Activated CD4-positive, alpha-beta T cell treated with anti-CD3 and anti-CD28 coated beads for 36 hours (primary cell): ENCODE measurements around the gene RPL41. TPM values are rescaled to one million over a fixed set of nuclear protein-coding genes. Genes with fewer than 3 reads are reported as not detected.
"Not testable (repeated sequence)": the region's sequence is repeated elsewhere in the genome, so short reads cannot be mapped to it uniquely, and the experiment has no call there.

ENCODE experiments used
- ATAC-seq: fragments of 200-7000 bp; cut with Tn5 transposase; one replicate; pipeline ENCODE4 v1.10.0; 2021; ENCODE audit warnings: mild to moderate bottlenecking, moderate library complexity
- CTCF ChIA-PET: fragments of 350-600 bp; sonication (Branson Sonifier 250); formaldehyde crosslinking; loops from one replicate; lab custom pipeline; 2021; ENCODE audit warnings: antibody characterized with exemption; lab: Charles Lee
- POLR2A ChIA-PET: fragments of 350-600 bp; sonication (Branson Sonifier 250); formaldehyde crosslinking; loops from one replicate; lab custom pipeline; 2021; ENCODE audit warnings: antibody characterized with exemption, inconsistent platforms; lab: Charles Lee
- DNase-seq: peaks from one replicate; pipeline ENCODE4 v3.0.0-alpha.2; 2020
- H3K27ac Mint-ChIP-seq: one replicate; pipeline ENCODE4 v1.8.0; 2021; ENCODE audit warnings: mixed read lengths
- H3K27me3 Mint-ChIP-seq: one replicate; pipeline ENCODE4 v1.8.0; 2021; ENCODE audit warnings: mixed read lengths
- H3K36me3 Mint-ChIP-seq: one replicate; pipeline ENCODE4 v1.8.0; 2021; ENCODE audit warnings: low read depth, mixed read lengths
- H3K4me1 Mint-ChIP-seq: one replicate; pipeline ENCODE4 v1.8.0; 2021; ENCODE audit warnings: mixed read lengths
- H3K4me3 Mint-ChIP-seq: one replicate; pipeline ENCODE4 v1.8.0; 2021; ENCODE audit warnings: mild to moderate bottlenecking, moderate library complexity, mixed read lengths
- H3K9me3 Mint-ChIP-seq: one replicate; pipeline ENCODE4 v1.8.0; 2021; ENCODE audit warnings: low read depth, mixed read lengths
- intact Hi-C, 2 experiments: fragments of 100-400 bp; cut with DNase I in 1 of 2; cut with micrococcal nuclease in 1 of 2; formaldehyde crosslinking; loops; one replicate each; pipeline versions ENCODE4 v1.14.2 to v1.15.1; 2022 to 2024; cut with DNase I, micrococcal nuclease
- total RNA-seq, 2 experiments: library from RNA; stranded (reverse); gene quantifications; one replicate each; pipeline ENCODE4 v1.2.3, GENCODE V29; 2021

RPL41 gene
- total RNA-seq, 2 experiments from 2014 or later: 5,101 to 9,949 TPM

DNA sequence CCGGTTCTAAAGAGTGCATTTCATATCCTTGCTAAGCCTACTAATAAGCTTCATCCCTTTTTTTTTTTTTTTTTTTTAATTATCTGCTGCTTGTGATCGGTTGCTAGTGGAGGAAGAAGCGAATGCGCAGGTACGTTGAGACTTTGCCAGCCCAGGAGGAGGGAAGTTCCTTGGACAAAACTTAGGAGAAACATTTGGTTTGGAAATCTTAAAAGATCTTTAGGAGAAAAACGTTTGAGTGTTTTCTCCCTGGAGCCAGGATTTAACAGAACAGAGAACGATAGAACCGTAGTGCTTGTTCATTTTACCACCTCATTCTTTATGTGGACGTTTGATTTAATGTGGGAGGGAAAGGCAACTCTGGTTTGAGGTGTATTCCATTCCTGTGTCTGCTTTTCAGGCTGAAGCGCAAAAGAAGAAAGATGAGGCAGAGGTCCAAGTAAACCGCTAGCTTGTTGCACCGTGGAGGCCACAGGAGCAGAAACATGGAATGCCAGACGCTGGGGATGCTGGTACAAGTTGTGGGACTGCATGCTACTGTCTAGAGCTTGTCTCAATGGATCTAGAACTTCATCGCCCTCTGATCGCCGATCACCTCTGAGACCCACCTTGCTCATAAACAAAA is 761 bp downstream of the RPL41 start:
- intact Hi-C loops: loop anchor here (2.0 to 10.0 kb wide), 9 partner anchors 300 to 1832 kb away; partner anchors contain the start of genes NAB2 (in 2 of the 2), ATP5F1B (in 1 of the 2), CBX5 (in 1 of the 2) and DDIT3 (in 1 of the 2)
- CTCF ChIA-PET: interaction anchor here (0.9 to 6.1 kb wide), 9 partner anchors 10 to 347 kb away, joined by 5 to 71 read pairs (median 9); partner anchors contain the start of genes MYL6B, PA2G4, RAB5B and RNF41
- Mint-ChIP-seq H3K4me1 (peaks cover 24% of the 10 kb centered on the region), H3K36me3 (peaks cover 47% of the 10 kb centered on the region), H3K4me3 (peak overlapping the region; percentile 97), H3K27ac (peak overlapping the region; percentile 100)
- not testable (repeated sequence) for H3K27me3 Mint-ChIP-seq, ATAC-seq, DNase-seq, H3K9me3 Mint-ChIP-seq
- POLR2A ChIA-PET: interaction anchor here (0.7 to 4.7 kb wide), 13 partner anchors 9 to 300 kb away, joined by 3 to 76 read pairs (median 7); partner anchors contain the start of genes ESYT1, MYL6B, PA2G4 and RAB5B

GRCh38 chr12:56117778-56118687 is 1.6 kb downstream of the RPL41 start, which contains the start of gene ZC3H10:
Gene ZC3H10, plus strand, starts transcription at chr12:56118266. Its CDS starts 2,297 bp downstream, at chr12:56120563.
- Mint-ChIP-seq H3K9me3 (no peaks in the 10 kb centered on the region), H3K4me3 (peak within 1 kb of the TSS; percentile 97), H3K4me1 (peaks cover 24% of the 10 kb centered on the region), H3K36me3 (peaks cover 39% of the 10 kb centered on the region), H3K27ac (peak within 1 kb of the TSS; percentile 100), H3K27me3 (no peaks in the 10 kb centered on the region)
- ChIA-PET POLR2A (interaction anchor here (0.6 to 4.7 kb wide), 16 partner anchors 10 to 379 kb away, joined by 3 to 76 read pairs (median 9); partner anchors contain the start of genes ESYT1, MYL6, ORMDL2 and PA2G4), CTCF (interaction anchor here (0.5 to 6.1 kb wide), 31 partner anchors 8 to 1821 kb away, joined by 3 to 71 read pairs (median 5); partner anchors contain the start of genes ESYT1, MYL6, MYL6B and PA2G4)
- intact Hi-C loops: loop anchor here (1.0 to 10.0 kb wide), 26 partner anchors 8 to 1833 kb away; partner anchors contain the start of genes MYL6 (in 2 of the 2), NAB2 (in 2 of the 2), RPS26 (in 2 of the 2) and SARNP (in 2 of the 2)
- peak; percentile 77 for ATAC-seq
- peak; percentile 99 for DNase-seq

DNA sequence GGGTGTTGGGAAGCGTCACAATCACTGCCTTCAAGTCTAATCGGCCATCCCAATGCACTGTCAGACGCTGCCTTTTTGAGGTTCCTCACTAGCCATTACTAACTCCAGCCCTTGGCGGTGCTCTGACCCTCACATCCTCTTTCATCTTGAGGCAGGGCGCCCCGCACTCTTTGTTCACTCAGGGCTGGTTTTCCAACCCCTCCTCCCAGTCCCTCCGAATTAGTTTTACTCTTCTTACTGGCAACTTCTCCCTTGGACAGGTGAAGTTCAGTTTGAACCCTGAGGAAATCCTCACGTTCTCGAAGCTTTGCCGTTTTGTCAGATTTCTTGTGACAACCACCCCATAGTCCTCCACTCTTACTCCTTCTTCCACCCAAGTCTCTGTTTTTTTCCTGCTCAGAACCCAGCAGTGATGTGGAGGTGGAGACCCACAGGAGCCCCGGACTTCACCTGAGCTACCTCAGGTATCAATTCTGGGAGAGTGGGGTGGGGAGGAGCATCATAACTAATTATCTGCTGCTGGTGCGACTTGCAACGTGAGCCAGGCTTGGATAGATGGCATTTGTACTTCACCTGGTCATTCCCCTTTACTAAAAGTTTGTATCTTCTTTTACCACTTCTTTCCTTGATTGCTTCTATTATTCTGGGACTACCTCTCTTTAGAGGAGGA is 2.4 kb downstream of the RPL41 start:
- no peaks in the 10 kb centered on the region for H3K27me3 Mint-ChIP-seq
- intact Hi-C loops: loop anchor here (1.0 to 10.0 kb wide), 27 partner anchors 7 to 1834 kb away; partner anchors contain the start of genes MYL6 (in 2 of the 2), NAB2 (in 2 of the 2), NABP2 (in 2 of the 2) and RPS26 (in 2 of the 2)
- ChIA-PET CTCF (interaction anchor here (0.5 to 6.1 kb wide), 30 partner anchors 7 to 1822 kb away, joined by 3 to 71 read pairs (median 4); partner anchors contain the start of genes ESYT1, MYL6, MYL6B and PA2G4), POLR2A (interaction anchor here (0.6 to 4.7 kb wide), 16 partner anchors 9 to 380 kb away, joined by 3 to 76 read pairs (median 9); partner anchors contain the start of genes ESYT1, MYL6, ORMDL2 and PA2G4)
- peaks cover 24% of the 10 kb centered on the region for H3K4me1 Mint-ChIP-seq
- H3K9me3 Mint-ChIP-seq: no peaks in the 10 kb centered on the region
- no peak for DNase-seq
- peak overlapping the region; percentile 82 for H3K27ac Mint-ChIP-seq
- no peak for ATAC-seq
- peaks cover 31% of the 10 kb centered on the region for H3K36me3 Mint-ChIP-seq
- H3K4me3 Mint-ChIP-seq: peak overlapping the region; percentile 97

DNA sequence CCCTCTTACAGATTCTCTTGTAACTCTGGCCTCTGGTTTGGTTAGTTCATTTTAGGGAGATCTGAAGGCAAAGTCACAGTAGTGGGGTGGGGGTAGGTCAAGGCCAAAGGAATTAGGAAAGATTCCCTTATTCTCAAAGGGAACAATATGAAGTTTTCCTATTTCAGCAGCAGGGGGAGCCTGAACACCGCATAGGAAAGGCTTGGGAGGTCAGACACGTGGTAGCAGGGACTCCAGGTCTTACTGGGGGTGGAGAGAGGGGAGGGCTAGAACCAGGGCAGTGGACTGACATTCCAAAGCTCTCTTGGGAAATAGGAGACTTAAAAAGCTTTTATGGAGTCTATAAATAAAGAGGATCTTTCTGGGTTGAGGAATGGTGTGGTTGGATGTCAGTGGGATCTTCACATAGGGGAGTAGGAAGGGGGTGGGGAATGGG is 2.9 kb downstream of the RPL41 start:
- Mint-ChIP-seq H3K36me3 (peaks cover 28% of the 10 kb centered on the region), H3K4me1 (peaks cover 24% of the 10 kb centered on the region), H3K9me3 (no peaks in the 10 kb centered on the region), H3K27ac (peak overlapping the region; percentile 82), H3K4me3 (peak overlapping the region; percentile 97), H3K27me3 (no peaks in the 10 kb centered on the region)
- intact Hi-C loops: loop anchor here (1.0 to 10.0 kb wide), 15 partner anchors 39 to 1835 kb away; partner anchors contain the start of genes NAB2 (in 2 of the 2), ANKRD52 (in 1 of the 2), ATP5F1B (in 1 of the 2) and CBX5 (in 1 of the 2)
- DNase-seq: peak; percentile 73
- POLR2A ChIA-PET: interaction anchor here (1.7 to 4.0 kb wide), 3 partner anchors 9 to 146 kb away, joined by 9 to 48 read pairs (median 14); partner anchors contain the start of genes ESYT1, MYL6 and RAB5B
- ATAC-seq: no peak
- CTCF ChIA-PET: interaction anchor here (0.5 to 6.1 kb wide), 31 partner anchors 9 to 518 kb away, joined by 3 to 71 read pairs (median 4); partner anchors contain the start of genes ESYT1, MYL6, MYL6B and PA2G4

DNA sequence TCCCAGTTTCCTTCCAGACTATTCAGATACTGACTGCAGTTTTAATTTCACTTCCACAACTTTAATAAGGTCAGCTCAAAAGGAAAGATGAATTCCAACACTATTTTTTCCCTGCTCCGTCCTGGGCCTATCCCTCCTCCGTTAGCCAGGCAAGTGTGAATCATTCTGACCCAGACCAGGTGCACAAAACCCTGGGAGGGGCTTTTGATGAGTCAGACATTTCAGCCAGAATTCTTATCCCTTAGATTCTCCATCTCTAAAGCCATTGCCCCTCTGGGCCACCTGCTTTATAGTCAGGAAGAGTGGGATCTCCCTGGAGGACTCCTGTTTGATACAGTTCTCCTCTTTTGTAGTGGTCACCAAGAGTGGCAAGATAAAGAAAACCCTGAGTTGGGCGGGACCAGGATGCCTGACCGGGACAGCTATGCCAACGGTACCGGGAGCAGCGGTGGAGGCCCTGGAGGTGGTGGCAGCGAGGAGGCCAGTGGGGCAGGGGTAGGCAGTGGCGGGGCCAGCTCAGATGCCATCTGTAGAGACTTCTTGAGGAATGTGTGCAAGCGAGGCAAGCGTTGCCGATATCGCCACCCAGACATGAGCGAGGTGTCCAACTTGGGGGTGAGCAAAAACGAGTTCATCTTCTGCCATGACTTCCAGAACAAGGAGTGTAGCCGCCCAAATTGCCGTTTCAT is 3.9 kb downstream of the RPL41 start:
- H3K36me3 Mint-ChIP-seq: peaks cover 28% of the 10 kb centered on the region
- H3K9me3 Mint-ChIP-seq: no peaks in the 10 kb centered on the region
- H3K4me3 Mint-ChIP-seq: no peak overlapping the region
- POLR2A ChIA-PET: no interaction called here
- intact Hi-C loops: no loop called here
- DNase-seq: no peak
- ATAC-seq: no peak
- H3K27me3 Mint-ChIP-seq: no peaks in the 10 kb centered on the region
- peak overlapping the region; percentile 58 for H3K27ac Mint-ChIP-seq
- peaks cover 26% of the 10 kb centered on the region for H3K4me1 Mint-ChIP-seq
- CTCF ChIA-PET: interaction anchor here (0.5 to 6.1 kb wide), 25 partner anchors 8 to 517 kb away, joined by 3 to 71 read pairs (median 3); partner anchors contain the start of genes ESYT1, MYL6, MYL6B and PA2G4

GRCh38 chr12:56121204-56121870 is 4.9 kb downstream of the RPL41 start:
- Mint-ChIP-seq H3K4me1 (peaks cover 28% of the 10 kb centered on the region), H3K9me3 (no peaks in the 10 kb centered on the region), H3K27ac (no peak overlapping the region), H3K36me3 (peaks cover 28% of the 10 kb centered on the region), H3K4me3 (no peak overlapping the region), H3K27me3 (no peaks in the 10 kb centered on the region)
- ChIA-PET CTCF (interaction anchor here (0.6 to 1.1 kb wide), 3 partner anchors 12 to 343 kb away, joined by 3 read pairs; no protein-coding TSS in a partner anchor), POLR2A (no interaction called here)
- ATAC-seq: no peak
- intact Hi-C loops: no loop called here
- no peak for DNase-seq

- ChIA-PET POLR2A (no interaction called here), CTCF (interaction anchor here (0.6 to 7.4 kb wide), 6 partner anchors 29 to 111 kb away, joined by 3 to 112 read pairs (median 4); partner anchors contain the start of genes MYL6B, RNF41 and SMARCC2)
- H3K27me3 Mint-ChIP-seq: no peaks in the 10 kb centered on the region
- H3K4me1 Mint-ChIP-seq: peaks cover 41% of the 10 kb centered on the region
- DNase-seq (no peak), ATAC-seq (no peak)
- no peak overlapping the region for H3K4me3 Mint-ChIP-seq
- no peaks in the 10 kb centered on the region for H3K9me3 Mint-ChIP-seq
- peaks cover 16% of the 10 kb centered on the region for H3K36me3 Mint-ChIP-seq
- H3K27ac Mint-ChIP-seq: no peak overlapping the region
- intact Hi-C loops: no loop called here
Measured at GRCh38 chr12:56122637-56123036, 6.2 kb downstream of the RPL41 start.

DNA sequence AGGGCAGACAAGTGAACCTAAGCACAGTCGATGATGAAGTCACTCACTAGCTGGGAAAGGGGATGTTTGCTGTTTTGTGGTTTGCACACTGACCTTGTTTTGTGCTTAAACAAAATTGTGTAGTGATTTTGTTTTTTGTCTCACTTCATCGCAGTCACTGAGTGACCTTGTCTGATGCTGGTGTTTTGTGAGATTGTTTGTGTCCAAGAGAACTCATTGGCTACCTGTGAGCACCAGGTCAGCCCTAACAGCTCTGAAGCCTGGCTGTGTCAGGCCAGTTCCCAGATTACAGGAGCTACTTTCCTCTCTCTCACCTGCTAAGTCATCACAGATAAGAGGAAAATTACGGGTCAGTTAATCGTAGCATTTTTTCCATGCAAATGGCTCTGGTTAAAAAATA is 7.7 kb downstream of the RPL41 start:
- ATAC-seq (no peak), DNase-seq (no peak)
- intact Hi-C loops: no loop called here
- Mint-ChIP-seq H3K9me3 (no peaks in the 10 kb centered on the region), H3K4me3 (no peak overlapping the region), H3K27ac (peak overlapping the region; percentile 4), H3K27me3 (no peaks in the 10 kb centered on the region), H3K4me1 (peaks cover 36% of the 10 kb centered on the region), H3K36me3 (peaks cover 15% of the 10 kb centered on the region)
- ChIA-PET POLR2A (no interaction called here), CTCF (interaction anchor here (0.6 to 7.4 kb wide), 10 partner anchors 15 to 99 kb away, joined by 3 to 112 read pairs (median 4); partner anchors contain the start of genes MYL6B, RNF41 and SMARCC2)
